Activated CD8-positive, alpha-beta T cell treated with anti-CD3 and anti-CD28 coated beads for 36 hours (primary cell): ENCODE results near the gene SH3PXD2B. TPM values are rescaled to one million over a fixed set of nuclear protein-coding genes. Genes with fewer than 3 reads are reported as not detected.

Experiments used
- ATAC-seq: fragments of 200-7000 bp; cut with Tn5 transposase; one replicate; pipeline ENCODE4 v1.10.0; 2021; ENCODE audit warnings: mild to moderate bottlenecking, moderate library complexity
- CTCF ChIA-PET: fragments of 350-600 bp; sonication (Branson Sonifier 250); formaldehyde crosslinking; loops from one replicate; lab custom pipeline; 2021; ENCODE audit warnings: antibody characterized with exemption; lab: Charles Lee
- POLR2A ChIA-PET: fragments of 350-600 bp; sonication (Branson Sonifier 250); formaldehyde crosslinking; loops from one replicate; lab custom pipeline; 2021; ENCODE audit warnings: antibody characterized with exemption; lab: Charles Lee
- DNase-seq: peaks from one replicate; pipeline ENCODE4 v3.0.0-alpha.2; 2020
- H3K27ac Mint-ChIP-seq: one replicate; pipeline ENCODE4 v1.8.0; 2021; ENCODE audit warnings: mild to moderate bottlenecking, mixed read lengths
- H3K27me3 Mint-ChIP-seq: one replicate; pipeline ENCODE4 v1.8.0; 2021; ENCODE audit warnings: mixed read lengths
- H3K36me3 Mint-ChIP-seq: one replicate; pipeline ENCODE4 v1.8.0; 2021; ENCODE audit warnings: low read depth, mixed read lengths
- H3K4me1 Mint-ChIP-seq: one replicate; pipeline ENCODE4 v1.8.0; 2021; ENCODE audit warnings: low read depth, mixed read lengths
- H3K4me3 Mint-ChIP-seq: one replicate; pipeline ENCODE4 v1.8.0; 2021; ENCODE audit warnings: mild to moderate bottlenecking, moderate library complexity, mixed read lengths
- H3K9me3 Mint-ChIP-seq: one replicate; pipeline ENCODE4 v1.8.0; 2021; ENCODE audit warnings: mixed read lengths
- CTCF ChIP-seq: fragments of 200-600 bp; IDR thresholded peaks from one replicate; pipeline ENCODE4 v1.8.0; 2022; ENCODE audit warnings: antibody characterized with exemption, mild to moderate bottlenecking
- intact Hi-C: fragments of 100-400 bp; cut with micrococcal nuclease; formaldehyde crosslinking; loops from one replicate; pipeline ENCODE4 v1.10.0; 2022
- total RNA-seq, 2 experiments: library from RNA; stranded (reverse); gene quantifications; one replicate each; pipeline ENCODE4 v1.2.3, GENCODE V29; 2021

SH3PXD2B gene
- total RNA-seq, 2 experiments from 2014 or later = 0.38 to 0.47 TPM

DNA sequence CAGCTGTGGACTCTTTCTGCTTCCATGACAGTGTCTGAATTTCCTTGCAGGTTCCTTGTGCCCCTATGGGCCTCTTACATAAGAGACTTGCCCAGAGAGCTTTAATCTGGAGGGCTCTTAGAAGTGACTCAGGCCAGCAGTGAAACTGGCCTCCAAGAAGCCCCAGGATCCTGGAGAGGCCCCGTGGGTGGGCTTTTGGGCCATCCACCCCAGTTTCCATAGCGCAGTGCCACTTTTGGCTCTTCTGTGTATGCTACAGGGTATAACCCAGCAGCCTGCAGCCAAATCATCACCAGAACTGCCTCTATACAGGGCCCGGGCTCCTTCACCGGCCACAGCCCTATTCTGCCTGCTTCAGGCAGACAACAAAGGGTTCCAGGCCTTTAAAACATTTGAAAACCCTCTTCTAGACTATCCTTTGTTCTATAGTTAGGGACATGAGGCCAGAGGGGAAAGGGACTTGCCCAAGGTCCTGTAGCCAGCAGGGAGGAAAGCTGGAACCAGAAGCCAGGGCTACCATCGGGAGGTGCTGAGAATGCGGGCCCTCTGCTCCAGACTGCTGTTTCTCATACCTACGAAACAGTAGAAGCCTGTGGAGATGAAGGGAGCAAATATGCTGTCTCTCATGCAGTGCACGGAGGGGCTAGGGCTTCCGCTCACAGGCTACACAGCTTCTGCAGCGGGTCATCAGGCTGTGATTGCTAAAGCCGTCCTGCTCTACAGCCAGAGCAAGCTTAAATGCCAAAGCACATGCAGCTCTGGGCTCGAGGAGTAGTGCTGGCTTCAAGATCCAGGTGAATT lies 18.0 kb downstream of the SH3PXD2B start:
- Mint-ChIP-seq H3K4me3 (no peak overlapping the region), H3K27ac (no peak overlapping the region), H3K27me3 (peaks cover 4% of the 10 kb centered on the region), H3K9me3 (no peaks in the 10 kb centered on the region), H3K36me3 (no peaks in the 10 kb centered on the region), H3K4me1 (no peaks in the 10 kb centered on the region)
- DNase-seq (no peak), ATAC-seq (no peak)
- ChIA-PET POLR2A (no interaction called here), CTCF (interaction anchor here (1.0 to 2.8 kb wide), 2 partner anchors 16 kb away, joined by 4 to 14 read pairs; no protein-coding TSS in a partner anchor)
- TF ChIP-seq CTCF = no peak
- intact Hi-C loops = no loop called here

- ATAC-seq (no peak), DNase-seq (no peak)
- H3K27me3 Mint-ChIP-seq = no peaks in the 10 kb centered on the region
- H3K27ac Mint-ChIP-seq = no peak overlapping the region
- no peaks in the 10 kb centered on the region for H3K9me3 Mint-ChIP-seq
- H3K4me1 Mint-ChIP-seq = no peaks in the 10 kb centered on the region
- intact Hi-C loops = no loop called here
- no peak overlapping the region for H3K4me3 Mint-ChIP-seq
- ChIA-PET POLR2A (no interaction called here), CTCF (interaction anchor here (1.0 to 1.2 kb wide), 2 partner anchors 16 to 26 kb away, joined by 3 to 4 read pairs; no protein-coding TSS in a partner anchor)
- H3K36me3 Mint-ChIP-seq = no peaks in the 10 kb centered on the region
- TF ChIP-seq CTCF = no peak
Observed at GRCh38 chr5:172435362-172436077, 18.8 kb downstream of the SH3PXD2B start.

DNA sequence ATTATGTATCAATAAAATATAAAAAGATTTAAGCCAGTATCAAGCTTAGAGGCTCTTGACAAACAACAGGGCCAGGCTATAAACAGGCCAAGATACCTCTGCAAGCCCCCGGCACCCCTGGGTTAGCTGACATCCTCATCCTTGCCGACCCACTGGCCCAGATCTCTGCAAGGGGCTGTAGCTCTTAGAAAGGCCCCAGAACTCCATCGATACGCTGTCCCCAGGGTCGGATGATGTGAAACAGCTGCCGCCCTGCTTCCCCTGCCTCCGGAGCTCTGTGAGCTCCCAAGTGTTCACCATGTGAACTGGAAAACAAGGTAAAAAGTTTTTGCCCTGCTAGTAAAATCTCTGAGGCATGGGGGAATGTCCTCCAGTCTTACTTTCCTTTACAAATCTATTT lies 20.1 kb downstream of the SH3PXD2B start:
- Mint-ChIP-seq H3K27ac (no peak overlapping the region), H3K4me1 (no peaks in the 10 kb centered on the region), H3K4me3 (no peak overlapping the region), H3K36me3 (no peaks in the 10 kb centered on the region), H3K9me3 (no peaks in the 10 kb centered on the region), H3K27me3 (no peaks in the 10 kb centered on the region)
- ATAC-seq = no peak
- POLR2A ChIA-PET = no interaction called here
- CTCF ChIA-PET = interaction anchor here (1.2 to 2.6 kb wide), 2 partner anchors 18 to 27 kb away, joined by 3 to 8 read pairs; no protein-coding TSS in a partner anchor
- no peak for DNase-seq
- intact Hi-C loops = no loop called here
- no peak for TF ChIP-seq CTCF

DNA sequence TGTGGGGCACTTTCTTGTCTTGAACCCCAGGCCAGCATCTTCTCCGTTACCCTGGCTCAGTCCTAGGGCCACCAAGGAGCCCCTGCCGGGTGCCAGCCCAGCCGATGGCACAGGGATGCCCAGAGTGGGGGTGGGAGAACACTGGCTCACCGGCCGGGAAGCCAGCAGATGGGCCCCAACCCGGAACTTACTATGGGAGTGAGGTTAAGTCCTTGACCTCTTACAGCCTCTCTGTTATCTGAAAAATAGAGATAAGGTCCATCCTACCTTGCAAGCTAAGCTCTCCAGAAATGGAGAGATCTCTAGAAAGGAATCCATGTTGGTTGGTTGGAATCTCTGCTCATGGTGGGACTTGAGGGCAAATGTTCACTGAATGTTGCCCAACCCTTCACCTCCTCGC lies 20.8 kb downstream of the SH3PXD2B start:
- ChIA-PET CTCF (interaction anchor here (2.6 kb wide), 1 partner anchor 18 kb away, joined by 8 read pairs; no protein-coding TSS in a partner anchor), POLR2A (no interaction called here)
- intact Hi-C loops = no loop called here
- ATAC-seq = no peak
- Mint-ChIP-seq H3K27me3 (no peaks in the 10 kb centered on the region), H3K4me1 (no peaks in the 10 kb centered on the region), H3K9me3 (no peaks in the 10 kb centered on the region), H3K27ac (no peak overlapping the region), H3K4me3 (no peak overlapping the region), H3K36me3 (no peaks in the 10 kb centered on the region)
- no peak for TF ChIP-seq CTCF
- DNase-seq = no peak

- DNase-seq (no peak), ATAC-seq (no peak)
- intact Hi-C loops = no loop called here
- no peaks in the 10 kb centered on the region for H3K36me3 Mint-ChIP-seq
- no peak overlapping the region for H3K27ac Mint-ChIP-seq
- TF ChIP-seq CTCF = no peak
- no peaks in the 10 kb centered on the region for H3K9me3 Mint-ChIP-seq
- H3K4me1 Mint-ChIP-seq = no peaks in the 10 kb centered on the region
- no peak overlapping the region for H3K4me3 Mint-ChIP-seq
- ChIA-PET CTCF (interaction anchor here (2.6 kb wide), 1 partner anchor 19 kb away, joined by 8 read pairs; no protein-coding TSS in a partner anchor), POLR2A (no interaction called here)
- no peaks in the 10 kb centered on the region for H3K27me3 Mint-ChIP-seq
Observed at GRCh38 chr5:172433071-172433470, 21.3 kb downstream of the SH3PXD2B start.
